Liver (tissue), 9 donors: Measurements from ENCODE around the gene CD47. TPM values are rescaled to one million over a fixed set of nuclear protein-coding genes. Genes with fewer than 3 reads are reported as not detected.

Experiments
- DNase-seq: peaks from one replicate; pipeline ENCODE4 v3.0.0-alpha.2; 2017; ENCODE audit warnings: low spot score
- H3K27ac ChIP-seq, 2 donors: one replicate each; pipeline ENCODE4 v1.7.0; 2013; ENCODE audit warnings: inconsistent platforms in 2 of 2, low read length in 2 of 2, control low read depth in 1 of 2, low read depth in 1 of 2, mild to moderate bottlenecking in 1 of 2
- H3K27me3 ChIP-seq, 4 donors: one replicate each; pipeline versions ENCODE4 v1.6.1 to v1.7.0; 2013; ENCODE audit warnings: low read length in 3 of 4, inconsistent platforms in 1 of 4, mild to moderate bottlenecking in 1 of 4, moderate library complexity in 1 of 4; ENCODE audit not compliant: control insufficient read depth in 4 of 4, insufficient read depth in 4 of 4
- H3K36me3 ChIP-seq, 4 donors: one replicate each; pipeline versions ENCODE4 v1.6.1 to v1.7.0; 2013; ENCODE audit warnings: low read length in 3 of 4, mild to moderate bottlenecking in 3 of 4, low read depth in 1 of 4, moderate library complexity in 1 of 4; ENCODE audit not compliant: control insufficient read depth in 4 of 4, insufficient read depth in 3 of 4
- H3K4me1 ChIP-seq, 4 donors: one replicate each; pipeline versions ENCODE4 v1.6.1 to v1.7.0; 2013; ENCODE audit warnings: low read length in 3 of 4, mild to moderate bottlenecking in 3 of 4, moderate library complexity in 1 of 4; ENCODE audit not compliant: control insufficient read depth in 4 of 4, insufficient read depth in 4 of 4
- H3K4me3 ChIP-seq, 3 donors: one replicate each; pipeline versions ENCODE4 v1.6.1 to v1.7.0; 2013; ENCODE audit warnings: low read length in 3 of 3, control low read depth in 1 of 3, low read depth in 1 of 3, mild to moderate bottlenecking in 1 of 3
- H3K9ac ChIP-seq, 2 donors: one replicate each; pipeline ENCODE4 v1.7.0; 2013; ENCODE audit warnings: low read length in 2 of 2, mild to moderate bottlenecking in 2 of 2, moderate library complexity in 2 of 2, control low read depth in 1 of 2, low read depth in 1 of 2
- H3K9me3 ChIP-seq, 4 donors: one replicate each; pipeline versions ENCODE4 v1.6.1 to v1.7.0; 2013; ENCODE audit warnings: low read length in 3 of 4; ENCODE audit not compliant: control insufficient read depth in 4 of 4
- EGR1 ChIP-seq, 2 donors: IDR thresholded peaks; 2 replicates each; pipeline ENCODE4 v1.6.1; 2016 to 2018; ENCODE audit warnings: antibody characterized with exemption in 2 of 2, low read depth in 2 of 2
- FOXA1 ChIP-seq: IDR thresholded peaks from 2 replicates; pipeline ENCODE4 v1.6.1; 2016; ENCODE audit warnings: antibody characterized with exemption
- FOXA2 ChIP-seq: IDR thresholded peaks from 2 replicates; pipeline ENCODE4 v1.6.1; 2016; ENCODE audit warnings: antibody characterized with exemption
- HNF4A ChIP-seq, 2 donors: conservative IDR thresholded peaks; 2 replicates each; pipeline ENCODE4 v1.6.1; 2016; ENCODE audit warnings: antibody characterized with exemption in 2 of 2, mild to moderate bottlenecking in 2 of 2
- HNF4G ChIP-seq: IDR thresholded peaks from 2 replicates; pipeline ENCODE4 v1.6.1; 2016; ENCODE audit warnings: antibody characterized with exemption
- JUND ChIP-seq, 2 donors: IDR thresholded peaks; 2 replicates each; pipeline ENCODE4 v1.6.1; 2016; ENCODE audit warnings: antibody characterized with exemption in 2 of 2
- NR2F2 ChIP-seq: IDR thresholded peaks from 2 replicates; pipeline ENCODE4 v1.6.1; 2016; ENCODE audit warnings: antibody characterized with exemption
- RAD21 ChIP-seq, 2 donors: IDR thresholded peaks; 2 replicates each; pipeline ENCODE4 v1.6.1; 2016; ENCODE audit warnings: antibody characterized with exemption in 2 of 2, mild to moderate bottlenecking in 2 of 2
- SP1 ChIP-seq: IDR thresholded peaks from 2 replicates; pipeline ENCODE4 v1.6.1; 2018; ENCODE audit warnings: antibody characterized with exemption, mild to moderate bottlenecking
- TAF1 ChIP-seq: conservative IDR thresholded peaks from 2 replicates; pipeline ENCODE4 v1.6.1; 2016; ENCODE audit warnings: antibody characterized with exemption, mild to moderate bottlenecking
- YY1 ChIP-seq: IDR thresholded peaks from 2 replicates; pipeline ENCODE4 v1.6.1; 2016; ENCODE audit warnings: antibody characterized with exemption, mild to moderate bottlenecking
- WGBS: extraction: QIAGEN DNeasy Blood & Tissue Kit; methylation state at CpG from one replicate; pipeline ENCODE4 v1.1.7; 2013; 5-methylcytosine and 5-hydroxymethylcytosine counted together
- polyA plus RNA-seq, 2 donors: library from polyadenylated mRNA; stranded (reverse) in 1 of 2; unstranded in 1 of 2; fragments of 200-250 nt in 1 of 2; fragments of >200 nt in 1 of 2; fragmentation: Nextera tagmentation in 1 of 2; extraction: Ambion mirVana in 1 of 2; gene quantifications; one replicate each; pipeline versions ENCODE4 v1.2.1 to v1.2.3, GENCODE V29; 2013 to 2015
- total RNA-seq, 2 donors: library from RNA; depleted of rRNA; stranded (reverse); fragments of >200 nt; gene quantifications; one replicate each; pipeline ENCODE4 v1.2.3, GENCODE V29; 2014
- TF ChIP-seq, protein P1 (sequence below): IDR thresholded peaks from 2 replicates; pipeline ENCODE4 v1.6.1; 2016; ENCODE audit warnings: antibody characterized with exemption, mild to moderate bottlenecking
- TF ChIP-seq, protein P2 (sequence below): IDR thresholded peaks from 2 replicates; pipeline ENCODE4 v1.6.1; 2016; ENCODE audit warnings: antibody characterized with exemption
- TF ChIP-seq, protein P3 (sequence below): fragments of 150-350 bp; IDR thresholded peaks from 2 replicates; pipeline ENCODE4 v1.5.1; 2017; ENCODE audit warnings: improper control_type of control experiment, low read depth, low read length; ENCODE audit not compliant: missing input control
- TF ChIP-seq, protein P4 (sequence below): IDR thresholded peaks from 2 replicates; pipeline ENCODE4 v1.6.1; 2016; ENCODE audit warnings: antibody characterized with exemption
- donor health status: healthy.
- donor health status: healthy.
- donor health status: healthy.
- donor health status: healthy.
- donor health status: healthy.

Gene CD47
- total and polyA plus RNA-seq, 4 donors: 23.4 to 39.5 (median 33.9) TPM

DNA sequence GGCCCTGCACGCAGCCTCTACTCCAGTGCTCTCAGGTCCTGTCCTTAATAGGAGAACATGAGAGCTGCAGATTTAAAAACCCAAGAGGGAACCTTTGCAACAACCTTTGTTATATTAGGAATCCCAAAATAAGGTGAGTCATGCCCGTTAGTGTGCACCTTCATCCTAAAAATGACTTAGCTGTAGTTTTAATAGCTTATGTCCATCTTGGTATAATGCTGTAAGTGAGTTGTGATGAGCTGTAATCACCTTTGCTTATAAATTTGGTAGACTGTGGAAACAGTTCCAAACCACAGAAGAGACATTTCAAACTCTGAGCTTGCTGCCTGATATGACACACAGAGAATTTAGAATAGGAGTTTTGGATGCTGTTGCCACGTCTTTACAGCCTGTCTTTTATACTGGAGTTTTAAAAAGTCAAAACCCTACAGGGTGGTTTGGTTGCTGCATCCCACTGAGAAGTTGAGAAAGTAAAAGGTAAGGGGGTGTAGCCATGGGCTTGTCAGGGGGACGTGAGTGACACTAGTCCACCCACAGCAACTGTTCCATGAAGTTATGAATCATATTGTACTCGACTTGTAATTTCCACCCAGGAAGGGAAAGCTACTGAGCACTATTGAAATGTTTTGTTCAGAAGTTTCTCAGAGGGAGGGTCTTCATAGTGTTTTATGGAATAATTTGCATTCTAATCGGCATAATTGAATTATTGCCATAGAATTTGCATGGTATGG lies 27.4 kb upstream of the CD47 start:
- WGBS: 83% methylated on average over 6 of the region's 6 CpGs
- DNase-seq: no peak

More for the DNA sequence above, 27.4 kb upstream of the CD47 start:
- Histone ChIP-seq H3K27me3 (no peaks in the 10 kb centered on the region), H3K27ac (no peak overlapping the region), H3K36me3 (no peaks in the 10 kb centered on the region), H3K4me3 (no peak overlapping the region), H3K9ac (no peak overlapping the region), H3K9me3 (no peaks in the 10 kb centered on the region), H3K4me1 (no peaks in the 10 kb centered on the region)
- TF ChIP-seq NR2F2 (no peak), EGR1 (IDR thresholded peaks at IDR 0.05; ENCODE audit: low read depth in 2 of 2) (no peak), JUND (IDR thresholded peaks at IDR 0.05) (no peak), FOXA1 (no peak), TAF1 (no peak), FOXA2 (no peak), HNF4A (conservative IDR thresholded peaks at IDR 0.05) (no peak), RAD21 (IDR thresholded peaks at IDR 0.05) (no peak), YY1 (no peak), SP1 (no peak), HNF4G (no peak)
- TF ChIP-seq, protein P1, sequence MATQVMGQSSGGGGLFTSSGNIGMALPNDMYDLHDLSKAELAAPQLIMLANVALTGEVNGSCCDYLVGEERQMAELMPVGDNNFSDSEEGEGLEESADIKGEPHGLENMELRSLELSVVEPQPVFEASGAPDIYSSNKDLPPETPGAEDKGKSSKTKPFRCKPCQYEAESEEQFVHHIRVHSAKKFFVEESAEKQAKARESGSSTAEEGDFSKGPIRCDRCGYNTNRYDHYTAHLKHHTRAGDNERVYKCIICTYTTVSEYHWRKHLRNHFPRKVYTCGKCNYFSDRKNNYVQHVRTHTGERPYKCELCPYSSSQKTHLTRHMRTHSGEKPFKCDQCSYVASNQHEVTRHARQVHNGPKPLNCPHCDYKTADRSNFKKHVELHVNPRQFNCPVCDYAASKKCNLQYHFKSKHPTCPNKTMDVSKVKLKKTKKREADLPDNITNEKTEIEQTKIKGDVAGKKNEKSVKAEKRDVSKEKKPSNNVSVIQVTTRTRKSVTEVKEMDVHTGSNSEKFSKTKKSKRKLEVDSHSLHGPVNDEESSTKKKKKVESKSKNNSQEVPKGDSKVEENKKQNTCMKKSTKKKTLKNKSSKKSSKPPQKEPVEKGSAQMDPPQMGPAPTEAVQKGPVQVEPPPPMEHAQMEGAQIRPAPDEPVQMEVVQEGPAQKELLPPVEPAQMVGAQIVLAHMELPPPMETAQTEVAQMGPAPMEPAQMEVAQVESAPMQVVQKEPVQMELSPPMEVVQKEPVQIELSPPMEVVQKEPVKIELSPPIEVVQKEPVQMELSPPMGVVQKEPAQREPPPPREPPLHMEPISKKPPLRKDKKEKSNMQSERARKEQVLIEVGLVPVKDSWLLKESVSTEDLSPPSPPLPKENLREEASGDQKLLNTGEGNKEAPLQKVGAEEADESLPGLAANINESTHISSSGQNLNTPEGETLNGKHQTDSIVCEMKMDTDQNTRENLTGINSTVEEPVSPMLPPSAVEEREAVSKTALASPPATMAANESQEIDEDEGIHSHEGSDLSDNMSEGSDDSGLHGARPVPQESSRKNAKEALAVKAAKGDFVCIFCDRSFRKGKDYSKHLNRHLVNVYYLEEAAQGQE: no peak
- TF ChIP-seq, protein P2, sequence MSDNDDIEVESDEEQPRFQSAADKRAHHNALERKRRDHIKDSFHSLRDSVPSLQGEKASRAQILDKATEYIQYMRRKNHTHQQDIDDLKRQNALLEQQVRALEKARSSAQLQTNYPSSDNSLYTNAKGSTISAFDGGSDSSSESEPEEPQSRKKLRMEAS: no peak
- TF ChIP-seq, protein P3, sequence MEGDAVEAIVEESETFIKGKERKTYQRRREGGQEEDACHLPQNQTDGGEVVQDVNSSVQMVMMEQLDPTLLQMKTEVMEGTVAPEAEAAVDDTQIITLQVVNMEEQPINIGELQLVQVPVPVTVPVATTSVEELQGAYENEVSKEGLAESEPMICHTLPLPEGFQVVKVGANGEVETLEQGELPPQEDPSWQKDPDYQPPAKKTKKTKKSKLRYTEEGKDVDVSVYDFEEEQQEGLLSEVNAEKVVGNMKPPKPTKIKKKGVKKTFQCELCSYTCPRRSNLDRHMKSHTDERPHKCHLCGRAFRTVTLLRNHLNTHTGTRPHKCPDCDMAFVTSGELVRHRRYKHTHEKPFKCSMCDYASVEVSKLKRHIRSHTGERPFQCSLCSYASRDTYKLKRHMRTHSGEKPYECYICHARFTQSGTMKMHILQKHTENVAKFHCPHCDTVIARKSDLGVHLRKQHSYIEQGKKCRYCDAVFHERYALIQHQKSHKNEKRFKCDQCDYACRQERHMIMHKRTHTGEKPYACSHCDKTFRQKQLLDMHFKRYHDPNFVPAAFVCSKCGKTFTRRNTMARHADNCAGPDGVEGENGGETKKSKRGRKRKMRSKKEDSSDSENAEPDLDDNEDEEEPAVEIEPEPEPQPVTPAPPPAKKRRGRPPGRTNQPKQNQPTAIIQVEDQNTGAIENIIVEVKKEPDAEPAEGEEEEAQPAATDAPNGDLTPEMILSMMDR: no peak
- TF ChIP-seq, protein P4, sequence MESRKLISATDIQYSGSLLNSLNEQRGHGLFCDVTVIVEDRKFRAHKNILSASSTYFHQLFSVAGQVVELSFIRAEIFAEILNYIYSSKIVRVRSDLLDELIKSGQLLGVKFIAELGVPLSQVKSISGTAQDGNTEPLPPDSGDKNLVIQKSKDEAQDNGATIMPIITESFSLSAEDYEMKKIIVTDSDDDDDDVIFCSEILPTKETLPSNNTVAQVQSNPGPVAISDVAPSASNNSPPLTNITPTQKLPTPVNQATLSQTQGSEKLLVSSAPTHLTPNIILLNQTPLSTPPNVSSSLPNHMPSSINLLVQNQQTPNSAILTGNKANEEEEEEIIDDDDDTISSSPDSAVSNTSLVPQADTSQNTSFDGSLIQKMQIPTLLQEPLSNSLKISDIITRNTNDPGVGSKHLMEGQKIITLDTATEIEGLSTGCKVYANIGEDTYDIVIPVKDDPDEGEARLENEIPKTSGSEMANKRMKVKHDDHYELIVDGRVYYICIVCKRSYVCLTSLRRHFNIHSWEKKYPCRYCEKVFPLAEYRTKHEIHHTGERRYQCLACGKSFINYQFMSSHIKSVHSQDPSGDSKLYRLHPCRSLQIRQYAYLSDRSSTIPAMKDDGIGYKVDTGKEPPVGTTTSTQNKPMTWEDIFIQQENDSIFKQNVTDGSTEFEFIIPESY: no peak
